ENCODE results near the gene C1orf198. TPM values are rescaled to one million over a fixed set of nuclear protein-coding genes. Genes with fewer than 3 reads are reported as not detected.

The C1orf198 gene
- total RNA-seq, 1 donor from 2014 or later: 62.5 TPM

DNA sequence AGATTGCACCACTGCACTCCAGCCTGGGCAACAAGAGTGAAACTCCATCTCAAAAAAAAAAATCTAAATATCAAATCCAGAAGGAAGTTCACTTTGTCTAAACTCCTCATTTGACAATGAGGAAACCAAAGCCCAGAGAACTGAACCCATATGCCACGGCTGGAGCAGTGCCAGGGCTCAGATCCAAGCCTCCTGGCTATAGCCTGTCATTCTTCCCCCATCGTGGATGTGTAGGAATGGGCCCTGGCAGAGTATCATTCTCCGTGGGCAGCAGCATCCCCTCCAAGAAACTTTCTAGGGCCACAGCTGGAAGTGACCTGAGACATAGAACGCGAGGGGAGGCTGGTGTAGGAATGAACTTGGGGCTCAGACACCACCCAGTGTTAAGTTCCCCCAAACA is 73.9 kb downstream of the C1orf198 start:
- Mint-ChIP-seq H3K27ac (no peak overlapping the region), H3K36me3 (no peaks in the 10 kb centered on the region), H3K4me1 (ENCODE audit: unreplicated experiment) (peaks cover 18% of the 10 kb centered on the region), H3K4me3 (no peak overlapping the region), H3K27me3 (no peaks in the 10 kb centered on the region), H3K9me3 (no peaks in the 10 kb centered on the region)
- TF ChIP-seq, protein P1, sequence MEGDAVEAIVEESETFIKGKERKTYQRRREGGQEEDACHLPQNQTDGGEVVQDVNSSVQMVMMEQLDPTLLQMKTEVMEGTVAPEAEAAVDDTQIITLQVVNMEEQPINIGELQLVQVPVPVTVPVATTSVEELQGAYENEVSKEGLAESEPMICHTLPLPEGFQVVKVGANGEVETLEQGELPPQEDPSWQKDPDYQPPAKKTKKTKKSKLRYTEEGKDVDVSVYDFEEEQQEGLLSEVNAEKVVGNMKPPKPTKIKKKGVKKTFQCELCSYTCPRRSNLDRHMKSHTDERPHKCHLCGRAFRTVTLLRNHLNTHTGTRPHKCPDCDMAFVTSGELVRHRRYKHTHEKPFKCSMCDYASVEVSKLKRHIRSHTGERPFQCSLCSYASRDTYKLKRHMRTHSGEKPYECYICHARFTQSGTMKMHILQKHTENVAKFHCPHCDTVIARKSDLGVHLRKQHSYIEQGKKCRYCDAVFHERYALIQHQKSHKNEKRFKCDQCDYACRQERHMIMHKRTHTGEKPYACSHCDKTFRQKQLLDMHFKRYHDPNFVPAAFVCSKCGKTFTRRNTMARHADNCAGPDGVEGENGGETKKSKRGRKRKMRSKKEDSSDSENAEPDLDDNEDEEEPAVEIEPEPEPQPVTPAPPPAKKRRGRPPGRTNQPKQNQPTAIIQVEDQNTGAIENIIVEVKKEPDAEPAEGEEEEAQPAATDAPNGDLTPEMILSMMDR (conservative IDR thresholded peaks at IDR 0.05): no peak
- DNase-seq (ENCODE audit: extremely low spot score, unreplicated experiment): peak; percentile 52

DNA sequence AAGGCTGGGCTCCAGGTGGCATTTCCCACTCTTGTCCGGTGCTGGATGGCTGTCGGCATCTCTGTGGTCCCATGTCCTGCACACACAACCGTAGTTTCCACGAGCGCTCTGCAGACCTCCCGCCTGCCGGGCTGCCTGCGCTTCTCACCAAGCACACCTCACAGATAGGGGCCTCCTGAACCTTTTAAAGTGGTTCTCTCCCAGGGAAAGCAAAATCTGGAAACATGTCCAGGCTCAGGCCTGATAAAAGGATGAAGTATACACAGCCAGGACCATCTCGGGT is 74.9 kb downstream of the C1orf198 start:
- TF ChIP-seq, protein P1 (conservative IDR thresholded peaks at IDR 0.05): no peak
- Mint-ChIP-seq H3K4me1 (ENCODE audit: unreplicated experiment) (peaks cover 17% of the 10 kb centered on the region), H3K9me3 (no peaks in the 10 kb centered on the region), H3K27me3 (no peaks in the 10 kb centered on the region), H3K4me3 (no peak overlapping the region), H3K27ac (no peak overlapping the region), H3K36me3 (no peaks in the 10 kb centered on the region)
- peak; percentile 50 for DNase-seq (ENCODE audit: extremely low spot score, unreplicated experiment)

DNA sequence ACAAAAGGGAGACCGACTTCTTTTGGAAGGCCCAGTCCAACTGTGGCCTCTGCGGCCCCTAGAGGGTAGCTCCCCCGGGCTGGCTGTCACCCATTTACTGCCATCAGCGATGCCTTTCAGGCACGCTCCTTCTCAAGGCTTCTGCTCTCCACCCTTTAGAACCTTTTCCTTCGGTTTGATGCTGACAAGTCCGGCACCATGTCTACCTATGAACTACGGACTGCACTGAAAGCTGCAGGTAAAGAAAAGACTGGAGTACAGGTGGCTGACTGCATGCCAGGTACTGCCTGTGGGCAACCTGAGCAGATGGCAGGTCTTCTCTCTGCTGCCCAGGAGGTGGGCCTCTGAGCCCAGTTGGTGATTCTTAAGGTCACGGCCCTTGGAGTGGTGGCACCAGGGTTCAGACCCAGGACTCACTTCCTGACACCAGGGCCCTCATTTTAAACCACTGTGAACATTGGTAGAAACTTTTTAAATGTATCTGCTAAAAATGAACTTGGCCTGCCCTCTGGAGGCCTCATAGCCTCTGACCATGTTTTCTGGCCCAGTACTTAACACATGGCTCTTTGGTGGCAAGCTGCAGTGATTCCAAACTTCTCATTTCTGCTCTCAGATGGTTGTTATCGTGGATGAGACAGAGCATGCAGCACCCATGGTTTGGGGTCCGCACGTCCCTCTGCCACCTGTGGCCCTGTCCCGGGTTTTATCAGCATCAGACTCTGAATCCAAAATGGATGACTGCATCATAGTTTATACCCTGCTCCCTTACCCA is 75.4 kb downstream of the C1orf198 start:
- Mint-ChIP-seq H3K9me3 (no peaks in the 10 kb centered on the region), H3K4me3 (no peak overlapping the region), H3K36me3 (no peaks in the 10 kb centered on the region), H3K4me1 (ENCODE audit: unreplicated experiment) (peaks cover 11% of the 10 kb centered on the region), H3K27ac (no peak overlapping the region), H3K27me3 (no peaks in the 10 kb centered on the region)
- TF ChIP-seq, protein P1 (conservative IDR thresholded peaks at IDR 0.05): peak; percentile 40
- DNase-seq (ENCODE audit: extremely low spot score, unreplicated experiment): peak; percentile 62

DNA sequence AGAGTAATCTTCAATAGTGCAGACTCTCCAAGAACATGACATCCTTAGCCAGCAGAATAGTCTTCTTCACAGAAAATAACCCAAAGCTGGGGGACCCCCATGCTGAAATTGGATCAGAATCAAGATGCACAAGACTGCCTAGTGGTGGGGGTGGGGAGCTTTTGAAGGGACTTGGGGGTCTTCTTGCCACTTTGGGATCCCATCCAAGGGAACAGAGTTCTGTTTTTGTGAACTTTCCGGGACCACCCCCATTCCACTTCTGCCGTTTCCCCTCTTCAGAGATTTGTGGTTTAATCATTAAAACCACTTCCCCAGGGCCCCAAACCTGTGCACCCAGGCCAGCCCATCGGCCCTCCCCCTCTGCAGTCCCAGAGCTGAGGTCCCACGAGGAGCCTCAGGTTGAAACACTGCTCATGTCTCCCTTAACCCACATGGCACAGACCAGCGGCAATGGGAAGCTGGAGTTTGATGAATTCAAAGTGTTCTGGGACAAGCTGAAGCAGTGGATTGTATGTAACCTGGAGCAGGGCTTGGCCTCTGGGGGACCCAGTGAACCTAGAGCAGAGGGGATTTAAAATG is 76.2 kb downstream of the C1orf198 start:
- Mint-ChIP-seq H3K27me3 (no peaks in the 10 kb centered on the region), H3K9me3 (no peaks in the 10 kb centered on the region), H3K4me1 (ENCODE audit: unreplicated experiment) (peaks cover 5% of the 10 kb centered on the region), H3K36me3 (no peaks in the 10 kb centered on the region), H3K27ac (no peak overlapping the region), H3K4me3 (no peak overlapping the region)
- TF ChIP-seq, protein P1 (conservative IDR thresholded peaks at IDR 0.05): no peak
- DNase-seq (ENCODE audit: extremely low spot score, unreplicated experiment): peak; percentile 57

DNA sequence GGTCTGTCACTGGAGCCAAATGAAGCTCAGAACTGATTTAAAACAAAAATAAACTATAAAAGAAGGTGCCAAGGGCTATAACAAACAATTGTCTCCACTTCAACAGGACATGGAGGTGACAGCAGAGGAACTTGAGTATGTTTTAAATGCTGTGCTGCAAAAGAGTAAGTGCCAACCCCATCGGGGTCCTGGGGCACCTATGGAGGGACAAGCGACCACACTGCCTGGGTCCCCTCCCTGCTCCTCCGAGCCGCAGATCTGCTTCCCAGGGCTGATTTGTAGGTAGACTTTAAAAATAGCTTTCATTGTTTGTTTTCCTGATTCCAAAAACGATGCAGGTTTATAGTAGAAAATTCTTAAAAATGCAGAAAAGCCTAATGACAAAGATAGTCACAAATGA is 78.3 kb downstream of the C1orf198 start:
- Mint-ChIP-seq H3K4me1 (ENCODE audit: unreplicated experiment) (peaks cover under 1% of the 10 kb centered on the region), H3K4me3 (no peak overlapping the region), H3K36me3 (no peaks in the 10 kb centered on the region), H3K9me3 (no peaks in the 10 kb centered on the region), H3K27me3 (no peaks in the 10 kb centered on the region), H3K27ac (no peak overlapping the region)
- TF ChIP-seq, protein P1 (conservative IDR thresholded peaks at IDR 0.05): no peak
- DNase-seq (ENCODE audit: extremely low spot score, unreplicated experiment): peak; percentile 43

Data from type B pancreatic cell (in vitro differentiated cells).